BLaER1 treated with 17β-estradiol and CSF1 and Interleukin-3, amounts not matched to agents 10 nM and 100 nM (cell line): ENCODE data around the gene NRIP1.

Source experiments
- H3K27ac ChIP-seq, 11 experiments: shearing (Covaris generic); formaldehyde crosslinking; 2 replicates each; pipeline ENCODE4 v1.8.1; 2022
- H3K27me3 ChIP-seq, 11 experiments: shearing (Covaris generic); formaldehyde crosslinking; 2 replicates each; pipeline ENCODE4 v1.8.1; 2022
- H3K36me3 ChIP-seq, 11 experiments: shearing (Covaris generic); formaldehyde crosslinking; 2 replicates each; pipeline ENCODE4 v1.8.1; 2022
- H3K4me1 ChIP-seq, 10 experiments: shearing (Covaris generic); formaldehyde crosslinking; 2 replicates each; pipeline ENCODE4 v1.8.1; 2022
- H3K4me2 ChIP-seq, 11 experiments: shearing (Covaris generic); formaldehyde crosslinking; 2 replicates each; pipeline ENCODE4 v1.8.1; 2022
- H3K4me3 ChIP-seq, 10 experiments: shearing (Covaris generic); formaldehyde crosslinking; 2 replicates each; pipeline ENCODE4 v1.8.1; 2022
- H3K9ac ChIP-seq, 11 experiments: shearing (Covaris generic); formaldehyde crosslinking; 2 replicates each; pipeline ENCODE4 v1.8.1; 2022
- H3K9me3 ChIP-seq, 11 experiments: shearing (Covaris generic); formaldehyde crosslinking; replicated peaks in 1 of 11; 2 replicates each; pipeline ENCODE4 v1.8.1; 2022
- H4K20me1 ChIP-seq, 11 experiments: shearing (Covaris generic); formaldehyde crosslinking; 2 replicates each; pipeline ENCODE4 v1.8.1; 2022
- Cebpa-rat ChIP-seq, 11 experiments: shearing (Covaris generic); IDR thresholded peaks; 2 replicates each; pipeline ENCODE4 v1.8.1; 2022

The NRIP1 gene

DNA sequence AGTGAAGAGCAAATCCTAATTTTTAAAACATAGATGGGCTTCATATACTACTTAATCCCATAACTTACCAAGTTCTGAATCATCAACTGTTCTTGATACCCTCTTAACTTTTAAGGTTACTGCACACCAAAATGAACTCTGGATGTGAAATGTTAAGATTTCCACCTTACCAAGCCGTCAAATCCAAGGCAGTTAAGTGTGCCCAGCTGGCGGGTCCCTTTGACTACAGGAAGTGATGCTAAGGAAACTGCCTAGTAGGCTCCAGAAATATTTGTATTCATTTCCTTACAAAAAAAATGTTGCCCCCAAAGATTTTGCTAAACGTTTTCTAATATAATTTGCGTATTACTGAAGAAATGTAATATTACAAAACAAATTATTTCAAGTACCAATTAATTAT is 10.7 kb downstream of the NRIP1 start:
- peak overlapping the region in 1 of 11 experiments; percentile 5; a peak in 1 of 22 replicates for H3K9ac ChIP-seq
- H3K27ac ChIP-seq = peak overlapping the region in 1 of 11 experiments; percentile 34; a peak in 1 of 22 replicates
- H3K4me2 ChIP-seq = peak overlapping the region; percentile 52 to 95 (median 87); a peak in 20 of 22 replicates
- H3K27me3 ChIP-seq = no peaks in the 10 kb centered on the region
- peak overlapping the region in 3 of 10 experiments; percentile 4 to 26 (median 16); a peak in 2 of 20 replicates for H3K4me3 ChIP-seq
- H4K20me1 ChIP-seq = peaks cover 73 to 100% (median 100%) of the 10 kb centered on the region in 11 experiments; a peak in 21 of 22 replicates
- H3K36me3 ChIP-seq = peaks cover 0 to 44% (median 14%) of the 10 kb centered on the region in 11 experiments; a peak in 10 of 22 replicates
- peaks cover 50 to 91% (median 84%) of the 10 kb centered on the region in 10 experiments for H3K4me1 ChIP-seq
- H3K9me3 ChIP-seq = peaks cover 0 to 24% (median 10%) of the 10 kb centered on the region in 11 experiments; a peak in 9 of 22 replicates
- TF ChIP-seq Cebpa-rat (IDR thresholded peaks at IDR 0.05) = no peak

- H3K27me3 ChIP-seq = no peaks in the 10 kb centered on the region
- H3K4me1 ChIP-seq = peaks cover 44 to 85% (median 78%) of the 10 kb centered on the region in 10 experiments
- no peak overlapping the region; a peak in 2 of 22 replicates for H3K9ac ChIP-seq
- peaks cover 0 to 27% (median 13%) of the 10 kb centered on the region in 11 experiments; a peak in 10 of 22 replicates for H3K9me3 ChIP-seq
- peaks cover 0 to 50% (median 17%) of the 10 kb centered on the region in 11 experiments; a peak in 12 of 22 replicates for H3K36me3 ChIP-seq
- peaks cover 67 to 100% (median 99%) of the 10 kb centered on the region in 11 experiments; a peak in 21 of 22 replicates for H4K20me1 ChIP-seq
- peak overlapping the region in 10 of 11 experiments; percentile 8 to 95 (median 68); a peak in 17 of 22 replicates for H3K4me2 ChIP-seq
- H3K4me3 ChIP-seq = peak overlapping the region in 3 of 10 experiments; percentile 9 to 38 (median 36); a peak in 4 of 20 replicates
- TF ChIP-seq Cebpa-rat (IDR thresholded peaks at IDR 0.05) = no peak
- H3K27ac ChIP-seq = peak overlapping the region in 2 of 11 experiments; percentile 6 to 19; a peak in 2 of 22 replicates
These were observed 11.3 kb downstream of the NRIP1 start for GRCh38 chr21:15053500-15053899.

DNA sequence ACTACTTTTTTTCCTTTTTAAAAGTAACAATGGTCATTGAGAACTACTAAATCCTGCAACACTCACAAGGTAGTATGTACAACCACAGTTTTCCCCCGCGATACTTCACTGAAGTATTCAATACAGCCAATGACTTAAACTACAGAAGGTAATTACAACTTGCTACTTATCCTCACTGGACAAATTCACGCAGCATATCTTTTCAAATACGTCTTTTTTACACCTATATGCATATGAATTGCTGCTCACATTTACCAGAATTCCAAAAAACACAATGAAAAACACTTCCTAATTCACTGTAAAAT is 12.4 kb downstream of the NRIP1 start:
- Histone ChIP-seq H4K20me1 (peaks cover 66 to 100% (median 99%) of the 10 kb centered on the region in 11 experiments; a peak in 21 of 22 replicates), H3K36me3 (peaks cover 0 to 61% (median 23%) of the 10 kb centered on the region in 11 experiments; a peak in 18 of 22 replicates), H3K27me3 (no peaks in the 10 kb centered on the region), H3K9ac (peak overlapping the region in 1 of 11 experiments; percentile 24; a peak in 3 of 22 replicates), H3K27ac (peak overlapping the region in 5 of 11 experiments; percentile 3 to 30 (median 10); a peak in 2 of 22 replicates), H3K4me2 (peak overlapping the region; percentile 24 to 90 (median 51); a peak in 21 of 22 replicates), H3K4me1 (peaks cover 36 to 74% (median 67%) of the 10 kb centered on the region in 10 experiments), H3K4me3 (peak overlapping the region in 3 of 10 experiments; percentile 34 to 49 (median 36); a peak in 3 of 20 replicates), H3K9me3 (peaks cover 5 to 38% (median 24%) of the 10 kb centered on the region in 11 experiments; a peak in 21 of 22 replicates)
- no peak for TF ChIP-seq Cebpa-rat (IDR thresholded peaks at IDR 0.05)

GRCh38 chr21:15051644-15052458 is 12.9 kb downstream of the NRIP1 start:
- no peaks in the 10 kb centered on the region for H3K27me3 ChIP-seq
- H3K4me3 ChIP-seq = peak overlapping the region in 3 of 10 experiments; percentile 34 to 49 (median 36); a peak in 5 of 20 replicates
- TF ChIP-seq Cebpa-rat (IDR thresholded peaks at IDR 0.05) = no peak
- H4K20me1 ChIP-seq = peaks cover 66 to 100% (median 99%) of the 10 kb centered on the region in 11 experiments; a peak in 21 of 22 replicates
- peak overlapping the region in 5 of 11 experiments; percentile 3 to 30 (median 10); a peak in 2 of 22 replicates for H3K27ac ChIP-seq
- peak overlapping the region in 1 of 11 experiments; percentile 24; a peak in 3 of 22 replicates for H3K9ac ChIP-seq
- peaks cover 30 to 71% (median 63%) of the 10 kb centered on the region in 10 experiments for H3K4me1 ChIP-seq
- H3K9me3 ChIP-seq = peaks cover 11 to 44% (median 30%) of the 10 kb centered on the region in 11 experiments; a peak in 21 of 22 replicates
- H3K4me2 ChIP-seq = peak overlapping the region; percentile 24 to 90 (median 51); a peak in 21 of 22 replicates
- H3K36me3 ChIP-seq = peaks cover 0 to 66% (median 29%) of the 10 kb centered on the region in 11 experiments; a peak in 19 of 22 replicates

DNA sequence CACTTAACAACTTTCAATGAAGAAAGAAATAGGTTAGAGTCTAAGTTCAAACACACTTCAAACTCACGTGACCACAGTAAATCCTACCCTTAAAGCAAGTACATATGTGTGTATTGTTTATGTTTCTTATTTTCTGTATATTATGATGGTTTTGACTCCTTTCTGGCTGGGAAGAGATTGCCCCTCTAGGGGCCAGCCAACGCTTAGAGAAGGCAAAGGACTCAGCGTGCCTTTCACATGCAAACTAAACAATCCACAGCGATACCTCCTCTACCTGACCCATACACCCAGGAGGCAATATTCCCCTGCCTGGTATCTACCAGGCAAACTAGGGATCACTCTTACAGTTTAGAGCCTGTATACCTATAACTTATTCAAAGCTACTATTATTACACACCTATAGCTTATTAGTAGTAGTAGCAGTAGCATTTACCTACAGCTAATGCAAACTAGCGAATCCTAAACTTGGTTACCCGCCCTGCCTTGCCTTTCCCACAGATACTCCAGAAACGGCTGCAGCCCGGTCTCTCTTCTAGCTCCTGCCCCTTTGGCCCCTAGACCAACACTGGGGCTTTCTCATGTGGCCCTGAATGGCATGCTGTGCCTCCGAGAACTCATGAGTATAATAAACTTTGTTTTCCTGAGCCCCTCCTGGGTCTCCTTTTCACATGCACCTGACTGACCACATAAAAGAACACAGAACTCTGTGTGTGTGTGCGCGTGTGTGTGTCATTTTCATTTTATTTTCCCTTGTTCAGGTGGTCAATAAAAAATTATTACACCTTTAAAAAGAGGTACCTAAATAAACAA is 14.0 kb downstream of the NRIP1 start:
- H3K9ac ChIP-seq = peak overlapping the region in 2 of 11 experiments; percentile 13 to 14; a peak in 1 of 22 replicates
- no peak for TF ChIP-seq Cebpa-rat (IDR thresholded peaks at IDR 0.05)
- H3K4me2 ChIP-seq = peak overlapping the region in 9 of 11 experiments; percentile 29 to 90 (median 60); a peak in 17 of 22 replicates
- peaks cover 13 to 55% (median 41%) of the 10 kb centered on the region in 11 experiments; a peak in 21 of 22 replicates for H3K9me3 ChIP-seq
- peak overlapping the region in 3 of 10 experiments; percentile 34 to 49 (median 36); a peak in 5 of 20 replicates for H3K4me3 ChIP-seq
- no peaks in the 10 kb centered on the region for H3K27me3 ChIP-seq
- no peak overlapping the region for H3K27ac ChIP-seq
- peaks cover 31 to 71% (median 60%) of the 10 kb centered on the region in 10 experiments for H3K4me1 ChIP-seq
- peaks cover 69 to 100% (median 99%) of the 10 kb centered on the region in 11 experiments; a peak in 21 of 22 replicates for H4K20me1 ChIP-seq
- peaks cover 0 to 77% (median 39%) of the 10 kb centered on the region in 11 experiments; a peak in 20 of 22 replicates for H3K36me3 ChIP-seq

DNA sequence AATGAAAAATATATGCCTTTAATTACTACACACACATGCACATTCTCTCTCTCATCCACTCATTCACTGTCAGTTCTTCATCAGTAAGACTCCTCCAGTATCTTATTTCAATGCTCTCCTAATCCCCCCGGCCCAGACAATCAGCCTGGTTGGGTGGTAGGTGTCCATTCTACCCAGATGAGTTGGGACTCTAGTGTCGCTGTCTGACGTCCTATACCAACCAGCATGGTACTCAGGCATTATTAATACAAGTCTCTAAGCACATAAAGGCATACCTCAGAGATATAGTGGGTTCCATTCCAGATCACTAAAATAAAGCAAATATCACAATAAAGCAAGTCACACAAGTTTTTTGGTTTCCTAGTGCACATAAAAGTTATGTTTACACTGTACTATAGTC is 19.8 kb downstream of the NRIP1 start:
- TF ChIP-seq Cebpa-rat (IDR thresholded peaks at IDR 0.05) = no peak
- Histone ChIP-seq H3K4me2 (peak overlapping the region in 9 of 11 experiments; percentile 1 to 50 (median 36); a peak in 13 of 22 replicates), H3K27ac (peak overlapping the region in 1 of 11 experiments; percentile 12; a peak in 1 of 22 replicates), H3K4me3 (no peak overlapping the region), H3K27me3 (no peaks in the 10 kb centered on the region), H3K9me3 (peaks cover 13 to 54% (median 31%) of the 10 kb centered on the region in 11 experiments; a peak in 21 of 22 replicates), H4K20me1 (peaks cover 60 to 99% (median 96%) of the 10 kb centered on the region in 11 experiments), H3K36me3 (peaks cover 22 to 90% (median 77%) of the 10 kb centered on the region in 11 experiments), H3K9ac (no peak overlapping the region), H3K4me1 (peaks cover 11 to 47% (median 34%) of the 10 kb centered on the region in 10 experiments)

DNA sequence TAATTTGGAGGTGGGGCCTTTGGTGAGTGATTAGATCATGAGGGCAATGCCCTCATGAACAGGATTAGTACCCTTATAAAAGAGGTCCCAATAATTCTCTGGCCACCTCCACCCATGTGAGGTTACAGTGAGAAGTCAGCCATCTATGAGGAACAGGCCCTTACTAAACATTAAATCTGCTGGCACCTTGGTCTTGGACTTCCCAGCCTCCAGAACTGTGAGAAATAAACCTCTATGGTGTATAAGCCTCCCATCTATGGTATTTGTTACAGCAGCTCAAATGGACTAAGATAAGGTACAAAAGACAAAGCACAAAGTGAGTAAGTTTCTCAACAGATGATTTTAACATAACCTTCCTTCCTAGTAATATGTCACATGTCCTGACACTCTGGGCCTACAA is 22.3 kb downstream of the NRIP1 start:
- peaks cover 9 to 41% (median 18%) of the 10 kb centered on the region in 11 experiments; a peak in 21 of 22 replicates for H3K9me3 ChIP-seq
- H3K36me3 ChIP-seq = peaks cover 33 to 96% (median 85%) of the 10 kb centered on the region in 11 experiments
- no peak overlapping the region for H3K27ac ChIP-seq
- H3K9ac ChIP-seq = no peak overlapping the region
- no peak for TF ChIP-seq Cebpa-rat (IDR thresholded peaks at IDR 0.05)
- H4K20me1 ChIP-seq = peaks cover 55 to 99% (median 93%) of the 10 kb centered on the region in 11 experiments
- H3K4me3 ChIP-seq = no peak overlapping the region
- peak overlapping the region in 8 of 11 experiments; percentile 0 to 38 (median 12); a peak in 5 of 22 replicates for H3K4me2 ChIP-seq
- H3K27me3 ChIP-seq = no peaks in the 10 kb centered on the region
- H3K4me1 ChIP-seq = peaks cover 11 to 64% (median 42%) of the 10 kb centered on the region in 10 experiments
